Colonic mucosa (tissue), 4 donors: ENCODE measurements around the gene FAM120A. TPM values are rescaled to one million over a fixed set of nuclear protein-coding genes. Genes with fewer than 3 reads are reported as not detected.

ENCODE experiments used
- DNase-seq: peaks from one replicate; pipeline ENCODE4 v3.0.0-alpha.2; 2020
- H3K27ac ChIP-seq: fragments of 200-600 bp; one replicate; pipeline ENCODE4 v1.8.0; 2021
- H3K27me3 ChIP-seq: fragments of 200-600 bp; one replicate; pipeline ENCODE4 v1.8.0; 2021
- H3K36me3 ChIP-seq: fragments of 200-600 bp; one replicate; pipeline ENCODE4 v1.8.0; 2021
- H3K4me1 ChIP-seq: fragments of 200-600 bp; one replicate; pipeline ENCODE4 v1.8.0; 2021; ENCODE audit warnings: mild to moderate bottlenecking
- H3K4me3 ChIP-seq: fragments of 200-600 bp; one replicate; pipeline ENCODE4 v1.8.0; 2021
- H3K9ac ChIP-seq, 2 donors: one replicate each; pipeline ENCODE4 v1.7.0; 2013; ENCODE audit warnings: control low read depth in 2 of 2, low read depth in 2 of 2, low read length in 2 of 2
- H3K9me3 ChIP-seq: fragments of 200-600 bp; one replicate; pipeline ENCODE4 v1.8.0; 2021
- CTCF ChIP-seq: fragments of 200-600 bp; IDR thresholded peaks from one replicate; pipeline ENCODE4 v1.8.0; 2022; ENCODE audit warnings: antibody characterized with exemption, mild to moderate bottlenecking
- intact Hi-C: fragments of 100-400 bp; cut with DNase I; formaldehyde crosslinking; loops from one replicate; pipeline ENCODE4 v1.14.1; 2022
- total RNA-seq, 2 donors: library from RNA; stranded (reverse); fragmentation: NEBNext Ultra II Directional in 1 of 2; extraction: Animal tissue kit (Norgen Biotek cat#: 25700) in 1 of 2; gene quantifications; one replicate each; pipeline ENCODE4 v1.2.1, GENCODE V29; 2021
- donor health status: healthy.
- donor health status: DM: no; HTN: no; CAD: no.
- donor health status: DM: no; HTN: no; CAD: no.

Gene FAM120A
- total RNA-seq, 2 donors from 2014 or later = 246 to 264 TPM

GRCh38 chr9:93525476-93525875 lies 74.0 kb downstream of the FAM120A start:
- Histone ChIP-seq H3K4me1 (no peaks in the 10 kb centered on the region), H3K4me3 (no peak overlapping the region), H3K27me3 (no peaks in the 10 kb centered on the region), H3K9me3 (no peaks in the 10 kb centered on the region), H3K27ac (no peak overlapping the region), H3K36me3 (no peaks in the 10 kb centered on the region), H3K9ac (no peak overlapping the region)
- intact Hi-C loops = no loop called here
- TF ChIP-seq CTCF = no peak
- DNase-seq = no peak

GRCh38 chr9:93531374-93531773 lies 79.9 kb downstream of the FAM120A start:
- Histone ChIP-seq H3K36me3 (no peaks in the 10 kb centered on the region), H3K27me3 (no peaks in the 10 kb centered on the region), H3K4me3 (no peak overlapping the region), H3K27ac (no peak overlapping the region), H3K9ac (no peak overlapping the region), H3K9me3 (no peaks in the 10 kb centered on the region), H3K4me1 (no peaks in the 10 kb centered on the region)
- DNase-seq = no peak
- no peak for TF ChIP-seq CTCF
- intact Hi-C loops = loop anchor here (10.0 kb wide), 1 partner anchor 257 kb away; no protein-coding TSS in a partner anchor

- H3K9ac ChIP-seq = no peak overlapping the region
- H3K36me3 ChIP-seq = no peaks in the 10 kb centered on the region
- H3K27ac ChIP-seq = no peak overlapping the region
- H3K27me3 ChIP-seq = no peaks in the 10 kb centered on the region
- no peak for DNase-seq
- no peaks in the 10 kb centered on the region for H3K4me1 ChIP-seq
- H3K4me3 ChIP-seq = no peak overlapping the region
- no peaks in the 10 kb centered on the region for H3K9me3 ChIP-seq
- no peak for TF ChIP-seq CTCF
- intact Hi-C loops = loop anchor here (10.0 kb wide), 1 partner anchor 257 kb away; no protein-coding TSS in a partner anchor
These were observed 80.7 kb downstream of the FAM120A start for GRCh38 chr9:93532141-93532540.

GRCh38 chr9:93533863-93534262 lies 82.4 kb downstream of the FAM120A start:
- Histone ChIP-seq H3K4me1 (no peaks in the 10 kb centered on the region), H3K27ac (no peak overlapping the region), H3K9ac (no peak overlapping the region), H3K4me3 (no peak overlapping the region), H3K27me3 (no peaks in the 10 kb centered on the region), H3K36me3 (no peaks in the 10 kb centered on the region), H3K9me3 (no peaks in the 10 kb centered on the region)
- intact Hi-C loops = loop anchor here (10.0 kb wide), 1 partner anchor 259 kb away; no protein-coding TSS in a partner anchor
- no peak for TF ChIP-seq CTCF
- no peak for DNase-seq

GRCh38 chr9:93536167-93536566 lies 84.7 kb downstream of the FAM120A start:
- no peak overlapping the region for H3K27ac ChIP-seq
- no peaks in the 10 kb centered on the region for H3K36me3 ChIP-seq
- no peak for DNase-seq
- no peak overlapping the region for H3K4me3 ChIP-seq
- no peaks in the 10 kb centered on the region for H3K27me3 ChIP-seq
- intact Hi-C loops = loop anchor here (10.0 kb wide), 1 partner anchor 261 kb away; no protein-coding TSS in a partner anchor
- no peaks in the 10 kb centered on the region for H3K9me3 ChIP-seq
- TF ChIP-seq CTCF = no peak
- no peak overlapping the region for H3K9ac ChIP-seq
- H3K4me1 ChIP-seq = no peaks in the 10 kb centered on the region
